Hepatic stellate cell (primary cell): Measurements from ENCODE around the gene CYP3A5.

ENCODE experiments used
- DNase-seq: peaks from one replicate; pipeline ENCODE4 v3.0.0; 2011; ENCODE audit warnings: low spot score

The CYP3A5 gene

DNA sequence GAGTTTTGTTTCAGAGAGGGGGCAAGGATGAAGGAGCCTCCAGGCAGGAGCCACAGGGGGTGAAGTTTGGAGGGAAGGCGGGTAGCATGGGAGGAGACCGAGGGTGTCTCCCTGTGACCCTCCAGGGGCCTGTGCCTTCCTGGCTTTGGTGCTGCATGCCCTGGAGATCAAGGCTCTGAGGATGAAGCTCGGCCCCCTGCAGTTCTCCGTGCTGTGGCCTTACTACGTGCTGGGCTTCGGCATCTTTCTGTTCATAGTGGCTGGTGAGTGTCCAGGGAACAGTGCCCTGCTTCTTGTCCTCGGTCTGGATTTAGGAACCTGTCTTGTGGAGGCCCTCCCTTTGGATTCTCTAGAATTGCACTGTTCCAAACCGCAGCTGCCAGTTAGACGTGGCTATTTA is 72.2 kb downstream of the CYP3A5 start:
- no peak for DNase-seq

DNA sequence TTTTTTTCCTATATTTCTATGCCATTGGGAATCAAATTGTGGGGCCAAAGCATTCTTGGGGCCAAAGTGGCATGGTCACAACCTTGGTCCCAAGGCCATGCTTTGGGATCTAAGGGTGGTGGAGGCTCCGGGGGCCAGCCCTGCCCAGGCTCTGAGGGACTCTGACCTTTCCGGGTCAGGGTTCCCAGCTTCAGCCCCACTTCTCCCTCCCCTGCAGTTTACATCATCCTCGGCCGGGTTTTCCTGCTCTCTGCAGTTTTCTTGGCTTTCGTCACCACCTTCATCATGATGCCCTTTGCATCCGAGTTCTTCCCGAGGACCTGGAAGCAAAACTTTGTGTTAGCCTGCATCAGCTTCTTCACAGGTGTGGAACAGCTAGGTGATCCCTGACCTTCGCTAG is 73.3 kb downstream of the CYP3A5 start:
- no peak for DNase-seq

DNA sequence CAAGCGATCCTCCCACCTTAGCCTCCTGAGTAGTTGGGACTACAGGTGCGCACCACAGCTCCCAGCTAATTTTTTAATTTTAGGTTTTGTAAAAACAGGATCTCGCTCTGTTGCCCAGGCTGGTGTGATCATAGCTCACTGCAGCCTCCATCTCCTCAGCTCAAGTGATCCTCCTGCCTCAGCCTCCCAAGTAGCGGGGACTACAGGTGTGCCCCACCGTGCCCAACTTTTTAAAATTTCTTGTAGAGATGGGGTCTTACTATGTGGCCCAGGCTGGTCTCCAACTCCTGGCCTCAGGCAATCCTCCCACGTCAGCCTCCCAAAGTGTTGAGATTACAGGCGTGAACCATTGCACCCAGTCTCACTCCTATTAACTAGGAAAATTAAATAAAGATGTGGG is 74.3 kb downstream of the CYP3A5 start:
- no peak for DNase-seq

DNA sequence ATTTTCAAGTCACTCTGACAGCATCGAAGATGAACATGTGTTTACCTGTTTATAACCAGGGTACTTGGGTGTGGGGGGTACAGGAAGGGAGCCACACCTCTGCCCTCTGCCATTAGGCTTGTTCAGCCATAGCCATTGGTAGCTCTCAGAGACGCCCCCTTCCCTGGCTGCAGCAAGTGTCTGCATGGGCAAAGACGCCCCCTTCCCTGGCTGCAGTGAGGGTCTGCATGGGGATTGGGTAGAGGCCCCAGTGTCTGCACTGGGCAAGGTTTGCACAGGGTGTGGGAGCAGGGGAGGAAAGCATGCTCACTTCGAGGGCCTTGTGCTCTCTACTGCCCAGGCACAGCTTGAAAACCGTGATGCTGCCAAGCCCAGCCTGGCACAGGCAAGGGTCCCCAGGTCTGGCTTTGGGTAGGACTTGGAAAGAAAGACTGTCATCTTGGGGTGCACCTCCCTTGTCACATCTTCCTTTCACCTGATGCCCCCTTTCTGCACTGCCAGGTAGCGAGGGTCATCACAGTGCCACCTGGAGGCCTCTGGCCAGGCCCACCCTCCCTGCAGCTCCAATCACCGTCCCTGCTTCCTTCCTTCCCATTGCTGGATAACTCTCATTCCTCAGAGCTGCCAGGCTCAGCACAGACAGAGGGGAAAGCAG is 78.0 kb downstream of the CYP3A5 start:
- DNase-seq, result no peak

DNA sequence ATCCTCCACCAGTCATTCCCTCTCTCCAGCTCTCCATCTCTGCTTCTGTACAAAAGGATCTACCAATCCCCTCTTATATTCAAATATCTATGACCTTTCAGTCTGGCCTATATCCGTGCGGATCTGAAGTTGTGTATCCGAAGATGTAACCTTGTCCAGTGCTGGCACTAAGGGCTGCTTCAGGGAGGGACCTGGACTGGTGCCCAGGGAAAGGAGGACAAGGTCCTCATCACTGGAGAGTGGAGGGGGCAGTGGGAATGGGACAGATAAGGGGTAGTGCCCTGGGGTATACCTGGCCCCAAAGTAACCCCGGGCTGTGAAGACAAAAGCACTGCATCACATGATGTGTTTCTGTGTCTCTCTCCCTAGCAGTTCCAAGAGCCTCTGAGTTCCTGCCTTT is 80.0 kb downstream of the CYP3A5 start:
- DNase-seq, result no peak
